Measurements from ENCODE around the gene STARD9.
A peak's percentile ranks its signal among the peaks of the same experiment; 100 is the strongest.
"Not testable (repeated sequence)": the region's sequence is repeated elsewhere in the genome, so short reads cannot be mapped to it uniquely, and the experiment has no call there.

Gene STARD9

GRCh38 chr15:42590619-42591237 lies 15.3 kb downstream of the STARD9 start:
- no peak for DNase-seq (ENCODE audit: extremely low read depth in 1 of 2, low read depth in 1 of 2)

GRCh38 chr15:42591238-42591934 lies 16.0 kb downstream of the STARD9 start:
- no peak for DNase-seq (ENCODE audit: extremely low read depth in 1 of 2, low read depth in 1 of 2)

- DNase-seq (ENCODE audit: extremely low read depth in 1 of 2, low read depth in 1 of 2): no peak
Observed at GRCh38 chr15:42592716-42593115, 17.3 kb downstream of the STARD9 start.

- DNase-seq (ENCODE audit: extremely low read depth in 1 of 2, low read depth in 1 of 2): no peak
Observed at GRCh38 chr15:42593143-42593542, 17.7 kb downstream of the STARD9 start.

- DNase-seq (ENCODE audit: extremely low read depth in 1 of 2, low read depth in 1 of 2): no peak
Observed at GRCh38 chr15:42594095-42594494, 18.7 kb downstream of the STARD9 start.

GRCh38 chr15:42595626-42596240 lies 20.3 kb downstream of the STARD9 start:
- no peak for DNase-seq (ENCODE audit: extremely low read depth in 1 of 2, low read depth in 1 of 2)

GRCh38 chr15:42601316-42601715 lies 25.9 kb downstream of the STARD9 start:
- DNase-seq (ENCODE audit: extremely low read depth in 1 of 2, low read depth in 1 of 2): not testable (repeated sequence)

- no peak for DNase-seq (ENCODE audit: extremely low read depth in 1 of 2, low read depth in 1 of 2)
Observed at GRCh38 chr15:42602501-42602900, 27.1 kb downstream of the STARD9 start.

GRCh38 chr15:42603978-42604377 lies 28.6 kb downstream of the STARD9 start:
- no peak for DNase-seq (ENCODE audit: extremely low read depth in 1 of 2, low read depth in 1 of 2)

GRCh38 chr15:42604894-42605744 lies 29.7 kb downstream of the STARD9 start:
- DNase-seq (ENCODE audit: extremely low read depth in 1 of 2, low read depth in 1 of 2): no peak

GRCh38 chr15:42605796-42606195 lies 30.4 kb downstream of the STARD9 start:
- DNase-seq (ENCODE audit: extremely low read depth in 1 of 2, low read depth in 1 of 2): no peak

- peak in 1 of 2 donors; percentile 9 for DNase-seq (ENCODE audit: extremely low read depth in 1 of 2, low read depth in 1 of 2)
Observed at GRCh38 chr15:42608110-42608531, 32.7 kb downstream of the STARD9 start.

GRCh38 chr15:42608752-42609488 lies 33.5 kb downstream of the STARD9 start:
- DNase-seq (ENCODE audit: extremely low read depth in 1 of 2, low read depth in 1 of 2): no peak

GRCh38 chr15:42611532-42611931 lies 36.1 kb downstream of the STARD9 start:
- DNase-seq (ENCODE audit: extremely low read depth in 1 of 2, low read depth in 1 of 2): no peak

- DNase-seq (ENCODE audit: extremely low read depth in 1 of 2, low read depth in 1 of 2): no peak
Observed at GRCh38 chr15:42612367-42612912, 37.0 kb downstream of the STARD9 start.

- DNase-seq (ENCODE audit: extremely low read depth in 1 of 2, low read depth in 1 of 2): no peak
Observed at GRCh38 chr15:42616107-42616506, 40.7 kb downstream of the STARD9 start.

GRCh38 chr15:42619656-42620371 lies 44.4 kb downstream of the STARD9 start:
- DNase-seq (ENCODE audit: extremely low read depth in 1 of 2, low read depth in 1 of 2): no peak

- no peak for DNase-seq (ENCODE audit: extremely low read depth in 1 of 2, low read depth in 1 of 2)
Observed at GRCh38 chr15:42621386-42621785, 46.0 kb downstream of the STARD9 start.

Data from activated CD8-positive, alpha-beta memory T cell treated with anti-CD3 and anti-CD28 coated beads for 1 hour (primary cell).